Spleen (tissue), 11 donors: ENCODE measurements around the gene MAP2. TPM values are rescaled to one million over a fixed set of nuclear protein-coding genes. Genes with fewer than 3 reads are reported as not detected.

Experiments
- DNase-seq: peaks from one replicate; pipeline ENCODE4 v3.0.0-alpha.2; 2020
- H3K27ac ChIP-seq, 8 donors: fragments of 200-600 bp; sonication (generic) in 7 of 8; 1 replicate in 4 of 8; 2 replicates in 4 of 8; pipeline versions ENCODE4 v1.5.0 to v1.8.0; 2016 to 2021; ENCODE audit warnings: inconsistent platforms in 4 of 8, mild to moderate bottlenecking in 4 of 8, moderate library complexity in 1 of 8
- H3K27me3 ChIP-seq, 7 donors: fragments of 200-600 bp; sonication (generic) in 6 of 7; replicated peaks in 1 of 7; 1 replicate in 4 of 7; 2 replicates in 3 of 7; pipeline versions ENCODE4 v1.5.0 to v1.8.0; 2016 to 2021; ENCODE audit warnings: inconsistent platforms in 3 of 7, mild to moderate bottlenecking in 1 of 7
- H3K36me3 ChIP-seq, 6 donors: fragments of 200-600 bp; sonication (generic) in 5 of 6; 1 replicate in 4 of 6; 2 replicates in 2 of 6; pipeline versions ENCODE4 v1.5.0 to v1.8.0; 2016 to 2021; ENCODE audit warnings: inconsistent platforms in 2 of 6
- H3K4me1 ChIP-seq, 6 donors: fragments of 200-600 bp; sonication (generic) in 5 of 6; 1 replicate in 3 of 6; 2 replicates in 3 of 6; pipeline versions ENCODE4 v1.5.0 to v1.8.0; 2016 to 2021; ENCODE audit warnings: inconsistent platforms in 3 of 6
- H3K4me3 ChIP-seq, 8 donors: fragments of 200-600 bp; sonication (generic) in 7 of 8; 1 replicate in 4 of 8; 2 replicates in 4 of 8; pipeline versions ENCODE4 v1.5.0 to v1.8.0; 2016 to 2021; ENCODE audit warnings: inconsistent platforms in 4 of 8, mild to moderate bottlenecking in 4 of 8, moderate library complexity in 2 of 8
- H3K9me3 ChIP-seq, 8 donors: fragments of 200-600 bp; sonication (generic) in 7 of 8; 1 replicate in 4 of 8; 2 replicates in 4 of 8; pipeline versions ENCODE4 v1.5.0 to v1.8.0; 2016 to 2021; ENCODE audit warnings: inconsistent platforms in 4 of 8
- CTCF ChIP-seq, 11 experiments: fragments of 200-600 bp in 7 of 11; fragments of 450-650 bp in 4 of 11; sonication (generic) in 4 of 11; IDR thresholded peaks in 8 of 11; conservative IDR thresholded peaks in 3 of 11; 1 replicate in 7 of 11; 2 replicates in 4 of 11; pipeline versions ENCODE4 v1.4.0 to v1.8.0; 2016 to 2021; ENCODE audit warnings: antibody characterized with exemption in 11 of 11, inconsistent platforms in 4 of 11, mild to moderate bottlenecking in 1 of 11
- POLR2A ChIP-seq, 3 donors: fragments of 450-650 bp; IDR thresholded peaks; one replicate each; pipeline ENCODE4 v1.5.1; 2017; ENCODE audit warnings: antibody characterized with exemption in 3 of 3, mild to moderate bottlenecking in 1 of 3
- POLR2AphosphoS5 ChIP-seq, 3 donors: sonication (generic); formaldehyde crosslinking; IDR thresholded peaks; one replicate each; pipeline ENCODE4 v1.5.1; 2017; ENCODE audit warnings: antibody characterized with exemption in 3 of 3
- WGBS, 5 donors: extraction: QIAGEN DNeasy Blood & Tissue Kit in 3 of 5; methylation state at CpG; one replicate each; pipeline versions ENCODE4 v1.1.5 to v1.1.7; 2013 to 2018; 5-methylcytosine and 5-hydroxymethylcytosine counted together
- intact Hi-C: fragments of 100-400 bp; cut with DNase I; formaldehyde crosslinking; loops from one replicate; pipeline ENCODE4 v1.15.0; 2023; ENCODE audit warnings: low total_unique reads
- polyA plus RNA-seq, 3 donors: library from polyadenylated mRNA; stranded (reverse); fragments of 200-250 nt; gene quantifications; one replicate each; pipeline ENCODE4 v1.2.1, GENCODE V29; 2013
- total RNA-seq, 7 donors: library from RNA; depleted of rRNA in 3 of 7; stranded (reverse); fragments of >200 nt in 3 of 7; fragmentation: NEBNext Ultra II Directional in 4 of 7; extraction: Animal tissue kit (Norgen Biotek cat#: 25700) in 4 of 7; gene quantifications; one replicate each; pipeline versions ENCODE4 v1.1.0 to v1.2.1, GENCODE V29; 2016 to 2021
- donor health status: healthy with polysubstance abuse.
- donor health status: DM: no; HTN: no; CAD: no; lungs with moderate emphysema.
- donor health status: DM: no; HTN: no; CAD: no.
- donor health status: Bipolar disorder and iron deficiency.
- donor health status: healthy.
- donor health status: DM: no; HTN: no; CAD: no.
- donor health status: DM: yes; HTN: yes; CAD: no.

MAP2 gene
- total and polyA plus RNA-seq, 10 donors, result 0.38 to 5.0 (median 1.9) TPM

- H3K27me3 ChIP-seq, result no peaks in the 10 kb centered on the region
- 62 to 86% (median 66%) methylated on average over 2 of the region's 2 CpGs for WGBS, 5 donors
- DNase-seq, result no peak
- no peak overlapping the region for H3K27ac ChIP-seq
- intact Hi-C loops, result no loop called here
- no peaks in the 10 kb centered on the region for H3K9me3 ChIP-seq
- H3K4me1 ChIP-seq, result no peaks in the 10 kb centered on the region
- no peaks in the 10 kb centered on the region for H3K36me3 ChIP-seq
- no peak overlapping the region for H3K4me3 ChIP-seq
- TF ChIP-seq POLR2AphosphoS5 (IDR thresholded peaks at IDR 0.05), result no peak
- no peak for TF ChIP-seq POLR2A (IDR thresholded peaks at IDR 0.05)
These were observed 110.4 kb downstream of the MAP2 start for GRCh38 chr2:209534228-209534627.

GRCh38 chr2:209536363-209536762, 112.5 kb downstream of the MAP2 start:
- DNase-seq, result no peak
- TF ChIP-seq CTCF (IDR thresholded peaks at IDR 0.05 in 8 of 11, conservative IDR thresholded peaks at IDR 0.05 in 3 of 11) (no peak), POLR2AphosphoS5 (IDR thresholded peaks at IDR 0.05) (no peak), POLR2A (IDR thresholded peaks at IDR 0.05) (no peak)
- peaks cover 0 to under 1% (median 0%) of the 10 kb centered on the region in 8 donors for H3K9me3 ChIP-seq
- H3K27me3 ChIP-seq, result no peaks in the 10 kb centered on the region
- H3K4me3 ChIP-seq, result no peak overlapping the region
- no peak overlapping the region for H3K27ac ChIP-seq
- H3K4me1 ChIP-seq, result no peaks in the 10 kb centered on the region
- no peaks in the 10 kb centered on the region for H3K36me3 ChIP-seq
- WGBS, 5 donors, result 82 to 84% (median 82%) methylated on average over 2 of the region's 2 CpGs
- intact Hi-C loops, result no loop called here

- H3K27ac ChIP-seq, result no peak overlapping the region
- TF ChIP-seq POLR2A (IDR thresholded peaks at IDR 0.05) (no peak), POLR2AphosphoS5 (IDR thresholded peaks at IDR 0.05) (no peak), CTCF (IDR thresholded peaks at IDR 0.05 in 8 of 11, conservative IDR thresholded peaks at IDR 0.05 in 3 of 11) (no peak)
- no peaks in the 10 kb centered on the region for H3K36me3 ChIP-seq
- intact Hi-C loops, result no loop called here
- H3K9me3 ChIP-seq, result peaks cover 0 to 1% (median 0%) of the 10 kb centered on the region in 8 donors
- no peak for DNase-seq
- no peak overlapping the region for H3K4me3 ChIP-seq
- H3K27me3 ChIP-seq, result no peaks in the 10 kb centered on the region
- no peaks in the 10 kb centered on the region for H3K4me1 ChIP-seq
- WGBS, 5 donors, result 74 to 92% (median 79%) methylated on average over 1 of the region's 1 CpG
These were observed 123.9 kb downstream of the MAP2 start for GRCh38 chr2:209547726-209548125.

- Histone ChIP-seq H3K4me1 (no peaks in the 10 kb centered on the region), H3K36me3 (no peaks in the 10 kb centered on the region), H3K4me3 (no peak overlapping the region), H3K9me3 (no peaks in the 10 kb centered on the region), H3K27me3 (no peaks in the 10 kb centered on the region), H3K27ac (no peak overlapping the region)
- WGBS, 5 donors, result 70 to 78% (median 76%) methylated on average over 3 of the region's 3 CpGs
- TF ChIP-seq POLR2A (IDR thresholded peaks at IDR 0.05), result no peak
- TF ChIP-seq CTCF (IDR thresholded peaks at IDR 0.05 in 8 of 11, conservative IDR thresholded peaks at IDR 0.05 in 3 of 11), result no peak
- TF ChIP-seq POLR2AphosphoS5 (IDR thresholded peaks at IDR 0.05), result no peak
- DNase-seq, result no peak
- intact Hi-C loops, result no loop called here
These were observed 125.7 kb downstream of the MAP2 start for GRCh38 chr2:209549589-209549988.

- H3K27ac ChIP-seq, result no peak overlapping the region
- 54 to 75% (median 69%) methylated on average over 3 of the region's 3 CpGs for WGBS, 5 donors
- H3K27me3 ChIP-seq, result no peaks in the 10 kb centered on the region
- H3K4me1 ChIP-seq, result no peaks in the 10 kb centered on the region
- H3K36me3 ChIP-seq, result no peaks in the 10 kb centered on the region
- no peaks in the 10 kb centered on the region for H3K9me3 ChIP-seq
- intact Hi-C loops, result no loop called here
- no peak for TF ChIP-seq POLR2AphosphoS5 (IDR thresholded peaks at IDR 0.05)
- no peak for TF ChIP-seq POLR2A (IDR thresholded peaks at IDR 0.05)
- TF ChIP-seq CTCF (IDR thresholded peaks at IDR 0.05 in 8 of 11, conservative IDR thresholded peaks at IDR 0.05 in 3 of 11), result no peak
- DNase-seq, result no peak
- H3K4me3 ChIP-seq, result no peak overlapping the region
These were observed 130.1 kb downstream of the MAP2 start for GRCh38 chr2:209553913-209554312.
